ENCODE measurements around the gene KANK4.

KANK4 gene

DNA sequence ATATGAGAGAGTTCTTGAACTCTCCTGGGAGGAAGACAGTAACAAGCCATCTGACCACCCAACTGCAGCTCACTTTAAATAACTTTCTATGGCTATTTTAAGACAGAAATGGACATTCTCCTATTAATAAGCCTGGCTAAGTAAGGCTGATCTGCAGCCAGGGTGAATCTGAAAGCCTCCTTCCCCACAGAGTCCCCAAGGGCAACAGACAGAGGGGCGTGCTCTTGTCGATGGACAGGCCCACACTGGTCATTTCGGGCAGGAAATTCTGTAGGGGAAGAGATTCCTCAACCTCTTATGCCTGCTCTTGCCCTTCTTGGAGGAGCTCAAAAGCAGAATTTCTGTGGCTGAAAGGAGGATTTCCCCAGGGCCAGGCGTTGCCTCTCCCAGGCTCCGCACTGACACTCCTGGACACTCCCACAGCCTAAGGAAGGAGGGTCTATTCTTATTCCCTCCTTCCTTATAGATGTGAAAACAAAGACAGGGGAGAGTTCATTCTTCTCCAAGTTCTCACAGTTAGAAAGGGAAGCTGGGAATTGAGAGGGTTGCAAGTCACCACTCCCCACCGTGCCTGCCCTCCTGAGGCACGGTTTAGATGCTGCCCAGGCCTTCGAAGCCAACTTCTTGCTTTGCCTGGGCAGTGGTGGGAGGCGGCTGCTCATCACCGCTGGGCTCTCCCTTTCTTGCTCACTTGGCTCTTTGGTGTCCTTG is 17.9 kb upstream of the KANK4 start:
- no peak for DNase-seq (ENCODE audit: low spot score)

DNA sequence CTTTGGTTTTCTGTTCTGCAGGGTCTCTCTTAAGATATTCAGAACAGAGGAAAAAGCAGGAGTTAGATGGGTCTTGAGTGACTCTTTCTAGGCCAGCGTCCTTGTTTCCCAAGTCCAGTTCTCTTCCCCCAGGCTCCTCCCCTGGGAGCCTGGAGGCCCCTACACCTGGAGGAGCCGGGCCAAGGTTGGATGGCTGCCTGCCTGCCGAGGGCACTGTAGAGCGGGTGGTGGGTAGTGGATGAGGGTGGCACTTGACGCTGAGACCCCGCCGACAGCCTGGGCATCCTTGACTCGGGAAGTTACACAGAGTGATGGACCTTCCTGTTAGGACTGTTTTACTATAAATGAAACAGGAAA is 17.4 kb upstream of the KANK4 start:
- DNase-seq (ENCODE audit: low spot score), result no peak

DNA sequence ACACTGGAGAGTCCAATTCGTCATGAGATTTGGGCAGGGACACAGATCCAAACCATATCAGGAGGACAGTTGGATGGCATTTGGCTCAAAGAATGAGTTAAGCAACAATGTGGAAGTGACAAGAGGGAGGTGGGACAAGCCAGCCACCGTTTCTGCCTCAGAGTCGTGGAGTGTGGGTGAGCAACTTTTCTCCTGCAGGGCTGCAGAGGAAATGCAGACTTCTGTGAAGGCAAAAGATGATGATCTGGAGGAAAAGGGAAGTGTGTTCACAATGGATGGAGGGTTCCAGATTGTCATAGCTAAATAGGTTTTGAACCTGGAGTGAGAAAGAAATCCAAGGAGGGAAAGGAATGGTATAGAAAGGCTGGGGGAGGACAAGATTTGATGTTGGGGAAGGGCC is 16.4 kb upstream of the KANK4 start:
- DNase-seq (ENCODE audit: low spot score), result no peak

DNA sequence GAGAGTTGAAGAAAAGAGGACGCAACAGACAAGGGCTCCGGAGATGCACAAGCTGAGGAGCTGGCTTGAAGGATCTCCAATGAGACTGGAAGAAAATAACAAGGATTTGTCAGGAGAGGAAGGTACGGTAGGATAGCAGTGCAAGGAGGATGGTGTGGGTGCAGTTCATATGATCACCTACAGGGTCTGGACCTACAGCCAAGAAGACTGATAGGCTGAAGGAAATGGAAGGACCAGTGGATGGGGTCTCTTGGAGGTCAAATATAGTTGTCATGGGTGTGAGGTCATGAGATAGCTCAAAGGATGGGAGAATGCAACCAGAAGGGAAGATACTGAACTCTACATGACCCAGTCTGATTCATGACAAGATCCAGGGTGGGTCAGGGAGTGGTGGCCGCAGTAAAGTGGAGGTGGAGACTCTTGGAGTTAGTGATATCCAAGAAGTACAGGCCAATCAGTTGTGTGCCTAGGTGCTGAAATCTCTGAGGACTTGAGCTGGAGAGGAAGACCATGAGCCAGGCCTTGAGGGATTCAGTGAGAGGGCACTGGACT is 15.3 kb upstream of the KANK4 start:
- no peak for DNase-seq (ENCODE audit: low spot score)

DNA sequence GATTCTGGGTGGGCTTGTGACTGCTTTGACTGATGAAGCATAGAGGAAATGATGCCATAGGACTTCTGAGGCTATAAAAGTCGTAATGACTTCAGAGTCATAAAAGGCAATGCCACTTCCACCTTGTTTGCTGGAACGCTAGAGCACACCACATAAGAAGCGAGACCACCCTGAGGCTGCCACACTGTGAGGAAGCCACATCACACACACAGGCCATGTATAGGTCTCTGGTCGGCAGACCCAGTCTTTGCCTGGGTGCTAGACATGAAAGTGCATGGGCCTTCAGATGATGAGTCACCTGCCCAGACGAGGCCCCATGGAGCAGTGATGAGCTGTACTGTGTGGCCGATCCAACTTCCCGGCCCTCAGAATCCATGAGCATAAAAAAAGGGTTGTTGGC is 14.2 kb upstream of the KANK4 start:
- DNase-seq (ENCODE audit: low spot score), result no peak

DNA sequence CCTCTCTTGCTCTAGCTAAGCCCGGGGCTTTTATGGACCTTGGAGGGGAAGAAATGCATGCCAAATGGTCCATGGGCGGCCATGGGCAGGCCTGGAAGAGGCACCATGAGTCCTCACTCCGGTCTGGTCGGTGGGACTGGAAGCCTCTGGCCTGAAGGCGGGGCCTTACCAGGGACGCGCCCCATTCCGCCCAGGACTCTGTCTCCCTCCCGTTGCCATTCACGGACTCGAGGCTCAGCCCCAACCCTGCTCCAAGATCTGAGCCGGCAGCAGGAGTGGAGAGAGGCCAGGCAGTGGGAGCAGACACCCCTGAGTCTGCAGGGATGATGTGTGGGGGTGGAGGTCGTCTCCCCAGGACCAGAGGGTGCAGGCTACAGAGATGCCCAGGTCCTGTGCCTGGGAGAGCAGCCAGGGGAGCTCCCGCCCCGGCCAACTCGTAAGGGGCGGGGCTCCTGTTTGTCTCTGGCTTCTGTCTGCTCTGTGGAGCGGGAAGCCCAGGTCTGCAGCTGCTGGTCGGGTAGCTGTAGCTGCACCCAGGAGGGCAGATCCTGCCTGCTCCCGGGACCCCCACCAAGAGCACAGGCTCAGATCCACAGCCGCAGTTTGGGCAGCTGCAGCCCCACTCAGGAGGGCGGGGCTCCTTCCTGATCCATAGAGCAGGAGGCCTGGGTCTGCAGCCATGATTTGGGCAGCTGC is 8.3 kb upstream of the KANK4 start:
- no peak for DNase-seq (ENCODE audit: low spot score)

DNA sequence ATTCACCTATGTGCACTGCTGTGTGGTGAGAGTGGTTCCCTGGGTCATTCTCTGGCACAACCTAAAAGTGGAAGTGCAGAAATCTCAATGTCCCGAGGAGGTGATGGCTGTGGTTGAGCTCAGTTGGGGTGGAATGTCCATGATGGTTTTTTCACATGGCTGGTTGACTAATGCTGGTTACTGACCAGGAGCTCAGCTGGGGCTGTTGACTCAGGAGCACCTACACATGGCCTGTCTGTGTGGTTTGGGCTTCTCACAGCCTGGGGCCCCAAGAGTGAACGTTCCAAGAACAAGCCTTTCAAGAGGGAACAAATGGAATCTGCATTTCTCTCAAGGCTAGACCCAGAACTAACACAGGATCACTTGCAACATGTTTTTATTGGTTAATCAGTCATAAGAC is 6.4 kb upstream of the KANK4 start:
- no peak for DNase-seq (ENCODE audit: low spot score)

DNA sequence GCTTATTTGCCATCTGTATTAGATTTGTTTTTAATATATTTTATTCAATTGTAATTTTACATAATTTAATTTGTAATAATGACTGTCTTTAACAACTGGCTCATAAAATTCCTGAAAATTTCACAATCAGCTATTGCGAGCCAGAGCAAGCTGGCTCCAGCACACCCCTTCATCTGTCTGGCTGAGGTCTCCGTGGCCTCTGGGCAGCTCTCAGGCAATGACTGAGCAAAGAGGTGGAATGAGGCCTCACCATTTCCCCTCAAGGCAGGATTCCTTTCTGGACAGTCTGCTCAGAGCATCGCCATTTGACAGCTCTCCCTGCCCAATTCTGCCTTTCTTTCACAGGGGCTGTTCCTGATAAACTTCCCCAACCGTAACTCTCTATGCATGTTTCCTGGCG is 5.8 kb upstream of the KANK4 start:
- no peak for DNase-seq (ENCODE audit: low spot score)

DNA sequence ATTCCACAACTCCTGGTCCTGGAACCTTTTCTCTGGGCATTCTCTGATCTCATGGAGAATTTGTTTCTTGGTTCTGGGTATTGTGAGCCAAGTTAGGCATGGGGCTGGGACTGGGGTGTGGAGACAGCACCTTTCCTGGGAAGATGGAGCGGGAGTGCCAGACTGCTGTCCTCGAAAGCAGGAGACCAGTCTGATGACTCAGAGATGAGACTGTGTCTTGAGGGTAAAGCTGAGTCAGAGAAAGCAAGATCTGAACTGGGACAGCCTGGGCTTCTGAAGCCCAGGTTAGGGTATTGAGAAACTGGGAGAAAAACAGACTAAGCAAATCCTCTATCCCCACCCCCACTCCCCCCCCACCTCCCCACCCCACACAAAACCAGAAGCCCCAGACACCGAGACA is 2.2 kb upstream of the KANK4 start:
- peak; percentile 53 for DNase-seq (ENCODE audit: low spot score)

DNA sequence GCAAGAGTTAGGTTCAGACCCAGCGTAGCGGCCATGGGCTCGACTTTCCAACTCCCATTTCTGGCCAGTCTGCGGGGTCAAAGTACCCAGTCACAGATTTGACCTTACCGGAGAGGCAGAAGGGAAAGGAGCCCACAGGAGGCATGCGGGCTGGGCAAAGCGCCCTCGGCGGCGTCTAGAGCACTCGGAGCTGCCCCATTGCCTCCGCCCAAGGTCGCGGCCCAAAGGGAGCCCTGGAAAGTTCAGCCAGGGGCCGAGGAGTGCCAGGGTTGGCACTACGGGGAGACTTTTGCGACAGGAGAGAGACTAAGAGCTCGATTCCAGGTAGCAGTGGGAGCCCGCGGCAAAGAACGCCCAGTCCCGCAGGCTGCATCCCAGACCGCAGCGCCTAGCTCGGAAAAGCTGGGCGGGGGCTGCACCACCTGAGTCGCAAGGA is 896 bp downstream of the KANK4 start:
- DNase-seq (ENCODE audit: low spot score), result no peak

DNA sequence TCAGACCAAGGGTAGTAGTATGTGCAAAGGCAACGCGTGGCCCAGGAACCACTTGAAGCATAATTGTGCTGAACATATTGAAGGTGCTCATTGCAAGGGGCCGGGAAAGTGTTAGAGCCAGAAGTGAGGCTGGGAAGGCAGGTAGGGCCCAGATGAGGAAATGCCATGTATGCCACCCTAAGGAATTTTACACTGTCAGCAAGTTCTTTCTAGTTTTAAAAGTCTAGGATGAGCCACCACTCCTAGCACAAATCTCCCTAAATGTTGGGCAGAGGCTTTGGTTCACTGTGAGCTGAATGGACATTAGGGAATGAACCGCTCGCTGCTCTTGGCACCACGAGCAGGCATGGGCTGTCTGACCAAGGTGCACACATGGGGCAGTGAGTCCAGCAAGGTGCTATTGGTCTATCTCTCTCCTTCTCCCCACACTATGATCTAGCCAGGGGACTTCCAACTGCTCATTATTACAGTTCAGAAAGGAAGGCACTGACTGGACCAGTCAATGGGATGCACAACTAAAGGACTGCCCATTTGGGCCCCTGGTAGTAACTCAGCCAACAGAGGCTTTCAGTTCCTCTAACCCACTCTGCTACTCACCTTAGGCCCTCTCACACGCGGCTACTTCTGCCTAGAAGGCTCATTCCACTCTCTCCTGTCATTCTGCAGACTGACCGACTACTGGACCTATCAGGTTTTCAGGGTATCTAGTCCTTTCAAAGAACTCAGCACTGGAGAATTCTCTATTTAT is 2.0 kb downstream of the KANK4 start:
- DNase-seq (ENCODE audit: low spot score), result no peak

DNA sequence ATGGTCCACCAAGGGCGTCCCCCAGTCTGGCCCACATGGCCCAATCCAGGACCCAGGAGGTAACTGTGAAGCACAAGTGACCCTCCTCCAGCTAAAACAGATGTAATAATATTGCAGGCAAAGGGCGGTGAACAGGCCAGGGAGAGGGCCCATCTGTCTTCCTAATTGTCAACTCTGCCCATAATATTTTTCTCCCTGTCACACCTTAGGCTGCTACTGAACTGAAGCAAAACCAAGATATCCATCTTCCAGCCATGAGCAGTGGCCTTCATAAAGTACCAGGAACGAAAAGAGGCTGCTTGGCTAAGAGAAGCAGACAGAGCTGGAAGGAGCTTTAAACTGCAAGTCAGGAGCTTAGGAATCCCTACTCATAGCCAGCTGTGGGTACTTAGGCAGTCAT is 3.1 kb downstream of the KANK4 start:
- DNase-seq (ENCODE audit: low spot score), result no peak

DNA sequence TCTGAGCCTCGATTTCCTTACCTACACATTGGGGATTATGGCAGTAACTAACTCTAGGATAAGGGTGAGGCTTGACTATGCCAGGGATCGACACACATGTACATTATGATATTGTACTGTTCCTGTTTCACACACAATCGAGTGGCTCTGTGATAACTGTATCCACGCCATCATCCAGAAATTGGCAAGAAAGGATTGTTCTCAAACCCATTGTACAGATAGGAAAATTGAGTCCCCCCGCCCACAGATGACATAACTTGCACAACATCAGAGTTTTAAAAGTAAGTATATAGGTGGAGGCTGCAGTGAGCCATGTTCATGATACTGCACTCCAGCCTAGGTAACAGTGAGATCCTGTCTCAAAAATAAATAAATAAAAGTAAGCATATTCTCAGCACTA is 3.8 kb downstream of the KANK4 start:
- no peak for DNase-seq (ENCODE audit: low spot score)

DNA sequence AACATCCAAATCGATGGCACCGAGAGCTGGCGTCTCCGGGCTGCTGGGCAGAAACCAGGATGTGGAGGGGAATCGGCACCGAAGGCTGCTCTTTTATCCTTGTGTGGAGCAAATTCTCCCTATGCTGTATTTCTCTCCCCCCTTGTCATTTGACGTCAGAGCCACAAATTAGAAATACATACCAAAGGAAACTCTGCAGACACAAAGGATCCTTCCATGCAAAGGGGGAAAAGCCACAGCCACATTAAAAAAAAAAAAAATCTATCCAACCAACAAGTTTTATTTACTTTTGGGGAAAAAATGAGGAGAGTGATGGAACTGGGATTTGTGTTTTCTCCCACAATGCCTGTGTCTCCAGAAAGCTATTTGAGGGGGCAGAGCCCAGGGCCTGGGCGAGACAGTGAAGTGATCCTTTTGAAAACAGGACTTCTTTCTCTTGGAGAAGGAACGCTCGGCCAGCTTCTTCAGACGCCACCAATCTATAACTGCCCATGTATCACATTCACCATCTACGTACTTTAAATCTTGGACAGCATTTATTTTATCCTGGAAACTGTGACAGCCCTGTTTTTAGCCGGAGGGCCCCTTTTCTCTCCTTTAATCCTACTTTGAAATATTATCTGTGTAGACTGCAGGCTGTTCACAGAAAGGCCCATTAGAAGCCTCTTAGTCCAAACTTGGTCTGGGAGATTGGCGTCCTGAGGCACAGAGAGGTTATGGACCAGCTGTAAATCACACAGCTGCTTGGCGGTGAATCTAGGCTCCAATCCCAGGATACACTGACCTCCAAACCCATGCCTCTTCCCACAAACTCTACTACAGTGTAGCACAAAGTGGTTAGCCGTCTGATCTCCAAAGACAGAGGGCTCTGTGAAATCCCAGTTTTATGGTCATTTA is 4.5 kb downstream of the KANK4 start:
- DNase-seq (ENCODE audit: low spot score), result no peak

DNA sequence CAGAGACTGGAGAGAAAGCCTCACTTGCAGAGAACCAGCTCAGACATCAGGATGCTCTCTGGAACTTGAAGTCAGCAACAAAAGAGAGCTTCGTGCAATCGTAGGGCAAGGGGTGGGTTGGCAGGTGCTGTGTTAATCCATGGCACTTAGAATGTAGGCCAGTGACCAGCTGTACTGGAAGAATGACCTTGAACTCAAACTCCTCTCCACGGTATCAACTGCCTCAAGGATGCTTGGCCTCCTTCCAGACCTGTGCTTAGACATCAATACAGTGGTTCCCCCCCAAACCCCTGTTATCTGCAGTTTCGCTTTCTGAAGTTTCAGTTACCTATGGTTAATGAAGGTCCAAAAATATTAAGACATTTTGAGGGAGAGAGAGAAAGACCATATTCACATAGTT is 6.5 kb downstream of the KANK4 start:
- DNase-seq (ENCODE audit: low spot score), result no peak

DNA sequence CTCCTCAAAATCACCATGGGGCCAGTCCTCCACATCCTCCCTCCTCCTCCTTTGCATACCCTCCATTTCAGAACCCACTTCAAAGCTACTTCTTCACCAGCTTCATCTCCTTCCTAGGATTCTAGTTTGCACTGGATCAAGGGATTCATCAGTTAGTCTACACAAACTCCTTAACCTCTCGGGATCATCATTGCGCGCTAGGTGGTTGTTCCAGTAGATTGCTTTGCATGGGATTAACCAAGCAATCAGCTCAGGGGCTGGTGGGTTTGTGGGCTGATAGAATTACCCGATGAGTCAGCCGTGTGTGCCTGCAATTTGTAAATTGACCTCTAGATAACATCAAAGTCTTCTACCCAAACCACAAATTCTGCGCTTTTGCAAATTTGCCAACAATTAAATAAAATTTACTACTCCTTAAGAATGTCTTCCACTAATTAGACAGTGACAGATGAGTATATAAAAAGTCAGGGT is 7.7 kb downstream of the KANK4 start:
- no peak for DNase-seq (ENCODE audit: low spot score)

DNA sequence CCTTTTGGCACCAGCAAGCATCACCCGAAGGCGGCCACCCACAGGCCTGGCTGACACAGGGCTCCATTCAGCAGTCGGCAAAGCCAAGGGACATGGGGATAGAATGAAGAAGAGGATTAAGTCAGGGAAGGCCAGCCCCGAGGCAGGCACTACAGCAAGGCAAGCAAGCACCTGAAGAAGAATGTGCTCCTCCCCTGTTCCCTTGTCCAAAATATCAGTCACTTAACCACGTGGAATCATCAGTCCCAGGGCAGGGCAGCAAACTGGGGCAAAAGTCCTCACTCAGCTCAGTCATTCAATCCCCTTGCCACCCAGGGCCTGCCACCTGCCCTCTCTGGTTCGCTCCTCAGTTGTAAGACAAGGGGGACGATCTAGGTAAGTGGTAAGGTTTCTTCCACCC is 9.3 kb downstream of the KANK4 start:
- no peak for DNase-seq (ENCODE audit: low spot score)

DNA sequence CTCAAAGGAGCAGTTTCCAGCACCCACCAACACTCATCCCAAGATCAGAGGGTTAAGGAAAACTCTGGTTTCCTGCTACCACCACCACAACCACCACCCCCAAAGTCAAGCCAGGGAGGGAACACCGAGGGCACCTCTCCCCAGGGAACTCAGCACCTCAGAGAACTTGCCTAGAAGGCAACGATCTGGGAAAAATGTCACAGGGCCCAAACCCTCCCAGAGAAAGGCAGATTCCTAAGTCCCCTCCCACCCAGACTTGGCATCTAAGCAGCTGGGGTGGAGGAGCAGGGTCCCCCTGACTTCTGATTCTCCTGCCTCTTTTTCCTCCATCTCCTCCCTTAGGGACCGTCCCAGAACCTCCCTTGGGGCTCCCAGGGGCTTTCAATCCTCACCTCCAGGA is 10.6 kb downstream of the KANK4 start:
- no peak for DNase-seq (ENCODE audit: low spot score)

DNA sequence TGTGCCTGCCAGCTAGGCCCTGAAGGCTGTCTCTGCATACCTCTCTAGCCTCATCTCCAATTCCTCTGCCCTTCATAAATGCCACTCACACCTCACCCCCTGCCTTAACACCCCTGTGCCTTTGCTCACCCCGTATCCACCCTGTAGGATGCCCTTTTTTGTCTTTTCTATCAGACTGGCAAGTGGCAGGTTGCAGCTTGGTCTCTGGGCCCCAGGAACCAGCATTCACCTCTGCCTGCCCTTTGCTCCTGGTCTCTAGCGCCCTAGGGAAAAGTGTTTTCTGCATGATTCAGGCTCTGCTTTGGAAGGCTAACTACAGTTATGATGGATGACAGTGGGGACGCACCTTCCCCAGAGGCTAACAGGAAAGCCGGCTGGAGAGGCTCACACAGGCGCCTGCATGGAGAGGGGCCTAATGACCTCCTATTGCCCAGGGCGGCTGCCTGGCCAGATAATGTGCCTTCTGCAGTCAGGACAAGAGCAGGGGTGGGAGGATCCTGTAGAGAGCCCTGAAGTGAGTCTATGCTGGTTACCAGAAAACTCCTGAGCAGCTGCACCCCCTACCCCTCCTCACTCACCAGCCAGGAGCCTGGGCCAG is 11.2 kb downstream of the KANK4 start:
- DNase-seq (ENCODE audit: low spot score), result no peak

DNA sequence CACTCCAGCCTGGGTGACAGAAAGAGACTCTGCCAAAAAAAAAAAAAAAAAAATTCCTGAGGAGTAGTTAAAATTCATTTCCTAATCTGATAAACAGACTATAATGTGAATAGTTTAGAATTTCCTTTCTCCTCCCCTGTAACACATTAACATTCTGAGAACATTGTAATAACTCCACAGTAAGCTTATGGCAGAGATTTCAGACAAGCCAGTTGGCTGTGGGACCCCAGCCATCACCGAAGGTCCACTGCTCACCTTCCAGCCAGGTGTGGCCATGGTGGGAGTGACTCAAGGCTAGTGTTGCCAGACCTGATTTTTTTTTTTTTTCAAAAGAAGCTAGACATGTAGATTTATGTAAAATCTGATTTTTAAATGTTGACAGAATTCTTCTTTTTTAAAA is 11.8 kb downstream of the KANK4 start:
- DNase-seq (ENCODE audit: low spot score), result no peak

DNA sequence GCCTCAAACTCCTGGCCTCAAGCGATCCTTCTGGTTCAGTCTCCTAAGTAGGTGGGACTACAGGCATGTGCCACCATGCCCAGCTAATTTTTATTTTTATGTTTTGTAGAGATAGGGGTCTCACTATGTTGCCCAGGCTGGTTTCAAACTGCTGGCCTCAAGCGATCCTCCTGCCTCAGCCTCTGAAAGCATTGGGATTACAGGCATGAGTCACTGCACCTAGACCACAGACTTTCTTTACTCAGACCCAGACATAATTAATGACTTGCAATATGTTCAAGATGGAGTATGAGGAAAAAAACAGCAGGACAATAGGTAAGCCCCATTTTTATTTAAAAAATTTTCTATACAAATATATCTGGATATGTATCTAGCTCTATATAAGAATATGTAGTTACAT is 13.2 kb downstream of the KANK4 start:
- DNase-seq (ENCODE audit: low spot score), result no peak

DNA sequence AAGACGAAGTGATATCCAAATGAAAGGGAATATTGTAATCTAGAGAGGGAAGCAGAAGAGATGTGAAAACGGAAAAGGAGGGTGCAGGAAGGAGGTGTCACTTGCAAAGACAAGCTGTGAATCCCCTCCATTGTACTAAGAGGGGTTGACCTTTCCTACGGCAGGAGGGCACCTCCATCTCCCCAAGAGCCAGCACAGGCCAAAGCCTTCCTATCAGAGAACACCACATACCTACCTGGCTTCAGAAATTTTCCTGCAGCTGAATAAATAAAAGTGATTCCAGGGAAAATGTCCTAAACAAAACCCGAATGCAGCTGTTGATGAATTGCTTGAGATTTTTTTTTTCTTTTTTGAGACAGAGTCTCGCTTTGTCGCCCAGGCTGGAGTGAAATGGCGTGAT is 14.3 kb downstream of the KANK4 start:
- DNase-seq (ENCODE audit: low spot score), result no peak

Measured in AG08396 (cell line).